Measurements from ENCODE around the gene KAT2B. TPM values are rescaled to one million over a fixed set of nuclear protein-coding genes. Genes with fewer than 3 reads are reported as not detected.

KAT2B gene
- polyA plus RNA-seq, 1 of the 3 experiments (the other 2 are of a cell fraction) = 2.1 TPM

DNA sequence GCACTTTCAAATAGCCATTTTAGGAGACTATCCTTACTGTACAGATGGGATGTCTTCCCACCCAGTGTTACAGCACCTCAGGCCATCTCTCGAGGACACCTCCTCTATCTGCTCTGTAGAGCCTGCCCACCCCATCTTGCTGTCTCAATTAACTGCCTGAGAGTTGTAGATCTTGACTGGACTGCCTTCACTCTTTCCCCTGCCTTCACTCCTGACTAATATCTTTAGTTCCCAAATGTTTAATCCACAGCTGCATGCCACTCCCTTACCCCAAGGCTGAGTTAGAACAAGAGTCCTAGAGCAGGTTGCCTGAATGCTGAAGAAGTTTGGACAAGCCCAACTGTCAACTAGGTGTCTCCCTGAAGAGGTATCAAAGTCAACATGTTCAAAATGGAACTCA is 26.9 kb upstream of the KAT2B start:
- no peak overlapping the region for H3K9ac ChIP-seq
- H3K27me3 ChIP-seq (ENCODE audit: insufficient read depth) = no peaks in the 10 kb centered on the region
- no peaks in the 10 kb centered on the region for H3K79me2 ChIP-seq (ENCODE audit: insufficient read depth)
- H2AFZ ChIP-seq (ENCODE audit: low read depth) = no peak overlapping the region
- H3F3A ChIP-seq (replicated peaks; ENCODE audit: insufficient read depth) = no peaks in the 10 kb centered on the region
- peaks cover 0 to 3% of the 10 kb centered on the region in 2 experiments; a peak in 1 of 4 replicates for H3K4me1 ChIP-seq (ENCODE audit: control insufficient read depth in 1 of 2, insufficient read depth in 2 of 2, low read depth in 1 of 2, low read length in 1 of 2)
- WGBS (ENCODE audit: low lambda C conversion rate) = 65% methylated on average over 1 of the region's 1 CpG
- ChIA-PET POLR2A (no interaction called here), CTCF (no interaction called here)
- no peak for DNase-seq
- H3K4me2 ChIP-seq = no peak overlapping the region
- no peak overlapping the region for H3K4me3 ChIP-seq (ENCODE audit: low read depth in 2 of 2, low read length in 1 of 2)
- no peak overlapping the region for H3K27ac ChIP-seq (ENCODE audit: low read depth in 2 of 2, low read length in 1 of 2)
- H4K20me1 ChIP-seq (ENCODE audit: insufficient read depth) = no peaks in the 10 kb centered on the region
- TF ChIP-seq SIN3A (IDR thresholded peaks at IDR 0.05; ENCODE audit: borderline replicate concordance, low read depth, low read length) = no peak
- no peak for TF ChIP-seq RCOR1 (IDR thresholded peaks at IDR 0.05; ENCODE audit: low read length)
- no peak for TF ChIP-seq RXRA (IDR thresholded peaks at IDR 0.05; ENCODE audit: borderline replicate concordance, low read depth)
- no peak for TF ChIP-seq YY1 (IDR thresholded peaks at IDR 0.05; ENCODE audit: low read depth)
- no peak for TF ChIP-seq RAD21 (IDR thresholded peaks at IDR 0.05; ENCODE audit: low read length)
- no peak for TF ChIP-seq NRF1 (IDR thresholded peaks at IDR 0.05; ENCODE audit: low read depth, low read length)
- TF ChIP-seq TEAD4 (IDR thresholded peaks at IDR 0.05; ENCODE audit: borderline replicate concordance, insufficient read depth) = no peak
- TF ChIP-seq, protein P1, sequence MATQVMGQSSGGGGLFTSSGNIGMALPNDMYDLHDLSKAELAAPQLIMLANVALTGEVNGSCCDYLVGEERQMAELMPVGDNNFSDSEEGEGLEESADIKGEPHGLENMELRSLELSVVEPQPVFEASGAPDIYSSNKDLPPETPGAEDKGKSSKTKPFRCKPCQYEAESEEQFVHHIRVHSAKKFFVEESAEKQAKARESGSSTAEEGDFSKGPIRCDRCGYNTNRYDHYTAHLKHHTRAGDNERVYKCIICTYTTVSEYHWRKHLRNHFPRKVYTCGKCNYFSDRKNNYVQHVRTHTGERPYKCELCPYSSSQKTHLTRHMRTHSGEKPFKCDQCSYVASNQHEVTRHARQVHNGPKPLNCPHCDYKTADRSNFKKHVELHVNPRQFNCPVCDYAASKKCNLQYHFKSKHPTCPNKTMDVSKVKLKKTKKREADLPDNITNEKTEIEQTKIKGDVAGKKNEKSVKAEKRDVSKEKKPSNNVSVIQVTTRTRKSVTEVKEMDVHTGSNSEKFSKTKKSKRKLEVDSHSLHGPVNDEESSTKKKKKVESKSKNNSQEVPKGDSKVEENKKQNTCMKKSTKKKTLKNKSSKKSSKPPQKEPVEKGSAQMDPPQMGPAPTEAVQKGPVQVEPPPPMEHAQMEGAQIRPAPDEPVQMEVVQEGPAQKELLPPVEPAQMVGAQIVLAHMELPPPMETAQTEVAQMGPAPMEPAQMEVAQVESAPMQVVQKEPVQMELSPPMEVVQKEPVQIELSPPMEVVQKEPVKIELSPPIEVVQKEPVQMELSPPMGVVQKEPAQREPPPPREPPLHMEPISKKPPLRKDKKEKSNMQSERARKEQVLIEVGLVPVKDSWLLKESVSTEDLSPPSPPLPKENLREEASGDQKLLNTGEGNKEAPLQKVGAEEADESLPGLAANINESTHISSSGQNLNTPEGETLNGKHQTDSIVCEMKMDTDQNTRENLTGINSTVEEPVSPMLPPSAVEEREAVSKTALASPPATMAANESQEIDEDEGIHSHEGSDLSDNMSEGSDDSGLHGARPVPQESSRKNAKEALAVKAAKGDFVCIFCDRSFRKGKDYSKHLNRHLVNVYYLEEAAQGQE (IDR thresholded peaks at IDR 0.05; ENCODE audit: low read depth, low read length) = no peak
- TF ChIP-seq CHD2 (IDR thresholded peaks at IDR 0.05; ENCODE audit: low read length, partially characterized antibody) = no peak
- no peak for TF ChIP-seq JUND (IDR thresholded peaks at IDR 0.05)
- TF ChIP-seq ELF1 (IDR thresholded peaks at IDR 0.05) = no peak
- TF ChIP-seq, protein P2, sequence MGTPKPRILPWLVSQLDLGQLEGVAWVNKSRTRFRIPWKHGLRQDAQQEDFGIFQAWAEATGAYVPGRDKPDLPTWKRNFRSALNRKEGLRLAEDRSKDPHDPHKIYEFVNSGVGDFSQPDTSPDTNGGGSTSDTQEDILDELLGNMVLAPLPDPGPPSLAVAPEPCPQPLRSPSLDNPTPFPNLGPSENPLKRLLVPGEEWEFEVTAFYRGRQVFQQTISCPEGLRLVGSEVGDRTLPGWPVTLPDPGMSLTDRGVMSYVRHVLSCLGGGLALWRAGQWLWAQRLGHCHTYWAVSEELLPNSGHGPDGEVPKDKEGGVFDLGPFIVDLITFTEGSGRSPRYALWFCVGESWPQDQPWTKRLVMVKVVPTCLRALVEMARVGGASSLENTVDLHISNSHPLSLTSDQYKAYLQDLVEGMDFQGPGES (IDR thresholded peaks at IDR 0.05; ENCODE audit: low read depth, low read length) = no peak
- TF ChIP-seq MEF2A (IDR thresholded peaks at IDR 0.05; ENCODE audit: borderline replicate concordance, low read depth) = no peak
- TF ChIP-seq, protein P3, sequence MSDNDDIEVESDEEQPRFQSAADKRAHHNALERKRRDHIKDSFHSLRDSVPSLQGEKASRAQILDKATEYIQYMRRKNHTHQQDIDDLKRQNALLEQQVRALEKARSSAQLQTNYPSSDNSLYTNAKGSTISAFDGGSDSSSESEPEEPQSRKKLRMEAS (IDR thresholded peaks at IDR 0.05; ENCODE audit: low read depth) = no peak
- TF ChIP-seq, protein P4, sequence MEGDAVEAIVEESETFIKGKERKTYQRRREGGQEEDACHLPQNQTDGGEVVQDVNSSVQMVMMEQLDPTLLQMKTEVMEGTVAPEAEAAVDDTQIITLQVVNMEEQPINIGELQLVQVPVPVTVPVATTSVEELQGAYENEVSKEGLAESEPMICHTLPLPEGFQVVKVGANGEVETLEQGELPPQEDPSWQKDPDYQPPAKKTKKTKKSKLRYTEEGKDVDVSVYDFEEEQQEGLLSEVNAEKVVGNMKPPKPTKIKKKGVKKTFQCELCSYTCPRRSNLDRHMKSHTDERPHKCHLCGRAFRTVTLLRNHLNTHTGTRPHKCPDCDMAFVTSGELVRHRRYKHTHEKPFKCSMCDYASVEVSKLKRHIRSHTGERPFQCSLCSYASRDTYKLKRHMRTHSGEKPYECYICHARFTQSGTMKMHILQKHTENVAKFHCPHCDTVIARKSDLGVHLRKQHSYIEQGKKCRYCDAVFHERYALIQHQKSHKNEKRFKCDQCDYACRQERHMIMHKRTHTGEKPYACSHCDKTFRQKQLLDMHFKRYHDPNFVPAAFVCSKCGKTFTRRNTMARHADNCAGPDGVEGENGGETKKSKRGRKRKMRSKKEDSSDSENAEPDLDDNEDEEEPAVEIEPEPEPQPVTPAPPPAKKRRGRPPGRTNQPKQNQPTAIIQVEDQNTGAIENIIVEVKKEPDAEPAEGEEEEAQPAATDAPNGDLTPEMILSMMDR (IDR thresholded peaks at IDR 0.05) = no peak
- no peak for TF ChIP-seq GABPA (IDR thresholded peaks at IDR 0.05; ENCODE audit: low read depth)
- TF ChIP-seq, protein P5, sequence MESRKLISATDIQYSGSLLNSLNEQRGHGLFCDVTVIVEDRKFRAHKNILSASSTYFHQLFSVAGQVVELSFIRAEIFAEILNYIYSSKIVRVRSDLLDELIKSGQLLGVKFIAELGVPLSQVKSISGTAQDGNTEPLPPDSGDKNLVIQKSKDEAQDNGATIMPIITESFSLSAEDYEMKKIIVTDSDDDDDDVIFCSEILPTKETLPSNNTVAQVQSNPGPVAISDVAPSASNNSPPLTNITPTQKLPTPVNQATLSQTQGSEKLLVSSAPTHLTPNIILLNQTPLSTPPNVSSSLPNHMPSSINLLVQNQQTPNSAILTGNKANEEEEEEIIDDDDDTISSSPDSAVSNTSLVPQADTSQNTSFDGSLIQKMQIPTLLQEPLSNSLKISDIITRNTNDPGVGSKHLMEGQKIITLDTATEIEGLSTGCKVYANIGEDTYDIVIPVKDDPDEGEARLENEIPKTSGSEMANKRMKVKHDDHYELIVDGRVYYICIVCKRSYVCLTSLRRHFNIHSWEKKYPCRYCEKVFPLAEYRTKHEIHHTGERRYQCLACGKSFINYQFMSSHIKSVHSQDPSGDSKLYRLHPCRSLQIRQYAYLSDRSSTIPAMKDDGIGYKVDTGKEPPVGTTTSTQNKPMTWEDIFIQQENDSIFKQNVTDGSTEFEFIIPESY (IDR thresholded peaks at IDR 0.05; ENCODE audit: borderline replicate concordance, low read depth) = no peak
- H3K36me3 ChIP-seq (replicated peaks in 1 of 2; ENCODE audit: control insufficient read depth in 1 of 2, insufficient read depth in 2 of 2, low read length in 1 of 2) = no peaks in the 10 kb centered on the region
- no peaks in the 10 kb centered on the region for H3K9me3 ChIP-seq
- no peaks in the 10 kb centered on the region for H3K9me2 ChIP-seq

Measured in SK-N-SH (cell line).